ENCODE measurements around the gene KNSTRN. TPM values are rescaled to one million over a fixed set of nuclear protein-coding genes. Genes with fewer than 3 reads are reported as not detected.

The KNSTRN gene
- total RNA-seq, 1 donor from 2014 or later, result 22.4 TPM

GRCh38 chr15:40345225-40345866, 37.2 kb upstream of the KNSTRN start:
- DNase-seq (ENCODE audit: low spot score in 2 of 2) (no peak), FAIRE-seq (no peak)

- FAIRE-seq (no peak), DNase-seq (ENCODE audit: low spot score in 2 of 2) (no peak)
These were observed 36.5 kb upstream of the KNSTRN start for GRCh38 chr15:40345867-40346578.

GRCh38 chr15:40346579-40347558, 35.7 kb upstream of the KNSTRN start:
- no peak for DNase-seq (ENCODE audit: low spot score in 2 of 2)
- no peak for FAIRE-seq

GRCh38 chr15:40347559-40348473, 34.7 kb upstream of the KNSTRN start:
- DNase-seq (ENCODE audit: low spot score in 2 of 2) (no peak), FAIRE-seq (no peak)

- no peak for FAIRE-seq
- no peak for DNase-seq (ENCODE audit: low spot score in 2 of 2)
These were observed 34.0 kb upstream of the KNSTRN start for GRCh38 chr15:40348474-40348870.

- no peak for DNase-seq (ENCODE audit: low spot score in 2 of 2)
- no peak for FAIRE-seq
These were observed 33.4 kb upstream of the KNSTRN start for GRCh38 chr15:40349163-40349562.

- no peak for FAIRE-seq
- no peak for DNase-seq (ENCODE audit: low spot score in 2 of 2)
These were observed 30.1 kb upstream of the KNSTRN start for GRCh38 chr15:40352281-40352901.

GRCh38 chr15:40353697-40354096, 28.8 kb upstream of the KNSTRN start:
- DNase-seq (ENCODE audit: low spot score in 2 of 2), result no peak
- FAIRE-seq, result no peak

- FAIRE-seq, result no peak
These were observed 27.9 kb upstream of the KNSTRN start for GRCh38 chr15:40354408-40355171.

GRCh38 chr15:40355976-40356585, 26.4 kb upstream of the KNSTRN start:
- DNase-seq (ENCODE audit: low spot score in 2 of 2) (no peak), FAIRE-seq (no peak)

More at GRCh38 chr15:40354408-40355171, 27.9 kb upstream of the KNSTRN start:
- DNase-seq (ENCODE audit: low spot score in 2 of 2), result peak in 1 of 2 donors; percentile 62

GRCh38 chr15:40357246-40357645, 25.3 kb upstream of the KNSTRN start:
- FAIRE-seq, result no peak

GRCh38 chr15:40357723-40358470, 24.6 kb upstream of the KNSTRN start, which contains the start of gene DISP2:
Gene DISP2 (plus strand): TSS chr15:40358219. CDS start chr15:40358322, 103 bp downstream.
- DNase-seq (ENCODE audit: low spot score in 2 of 2), result peak; percentile 96 to 97
- no peak for FAIRE-seq

More at GRCh38 chr15:40357246-40357645, 25.3 kb upstream of the KNSTRN start:
- no peak for DNase-seq (ENCODE audit: low spot score in 2 of 2)

- FAIRE-seq (no peak), DNase-seq (ENCODE audit: low spot score in 2 of 2) (no peak)
These were observed 23.8 kb upstream of the KNSTRN start for GRCh38 chr15:40358471-40359353.

GRCh38 chr15:40360015-40360414, 22.5 kb upstream of the KNSTRN start:
- DNase-seq (ENCODE audit: low spot score in 2 of 2), result no peak
- no peak for FAIRE-seq

- DNase-seq (ENCODE audit: low spot score in 2 of 2) (no peak), FAIRE-seq (no peak)
These were observed 20.9 kb upstream of the KNSTRN start for GRCh38 chr15:40361640-40362039.

GRCh38 chr15:40363611-40364010, 18.9 kb upstream of the KNSTRN start:
- DNase-seq (ENCODE audit: low spot score in 2 of 2), result no peak
- no peak for FAIRE-seq
